Panc1 (cell line): ENCODE data around the gene RDH5. TPM values are rescaled to one million over a fixed set of nuclear protein-coding genes. Genes with fewer than 3 reads are reported as not detected.

ENCODE experiments used
- ATAC-seq: fragments of 200-7000 bp; cut with Tn5 transposase; 2 replicates; pipeline ENCODE4 v1.9.1; 2020; ENCODE audit warnings: mild to moderate bottlenecking, moderate library complexity
- BruUV-seq: library from RNA; stranded (reverse); fragments of 400-500 nt; replicated peaks from 2 replicates; lab custom pipeline; 2021; lab: Mats Ljungman, UMichigan
- CTCF ChIA-PET: fragments of 300-600 bp; sonication (Branson Sonifier 250); formaldehyde crosslinking; loops from one replicate; lab custom pipeline; 2022; ENCODE audit warnings: antibody characterized with exemption; lab: Charles Lee
- POLR2A ChIA-PET: fragments of 300-600 bp; sonication (Branson Sonifier 250); formaldehyde crosslinking; loops from one replicate; lab custom pipeline; 2022; ENCODE audit warnings: antibody characterized with exemption; lab: Charles Lee
- DNase-seq: peaks from one replicate; pipeline ENCODE4 v3.0.0-alpha.2; 2010; ENCODE audit warnings: low read depth, low spot score
- H3K27ac ChIP-seq: 2 replicates; pipeline ENCODE4 v1.5.1; 2011; ENCODE audit warnings: mild to moderate bottlenecking, low read length, inconsistent platforms
- H3K27me3 ChIP-seq: fragments of 200-500 bp; sonication (Bioruptor generic); 2 replicates; pipeline ENCODE4 v1.6.0; 2014; ENCODE audit warnings: low read length, inconsistent platforms; ENCODE audit not compliant: control insufficient read depth, insufficient read depth
- H3K36me3 ChIP-seq: fragments of 200-500 bp; sonication (Bioruptor generic); 2 replicates; pipeline ENCODE4 v1.5.1; 2014; ENCODE audit warnings: inconsistent platforms, mild to moderate bottlenecking, low read length, moderate library complexity; ENCODE audit not compliant: control insufficient read depth, insufficient read depth
- H3K4me1 ChIP-seq: 2 replicates; pipeline ENCODE4 v1.5.1; 2011; ENCODE audit warnings: inconsistent platforms, mild to moderate bottlenecking, low read length, moderate library complexity; ENCODE audit not compliant: control insufficient read depth, insufficient read depth
- H3K4me3 ChIP-seq, 2 experiments: 2 replicates each; pipeline ENCODE4 v1.5.1; 2011 to 2012; ENCODE audit warnings: low read depth in 2 of 2, low read length in 2 of 2, mild to moderate bottlenecking in 2 of 2, inconsistent platforms in 1 of 2, moderate library complexity in 1 of 2
- H3K9me3 ChIP-seq: fragments of 200-500 bp; sonication (Bioruptor generic); 2 replicates; pipeline ENCODE4 v1.5.1; 2014; ENCODE audit warnings: low read depth, mild to moderate bottlenecking, inconsistent platforms, low read length, moderate library complexity; ENCODE audit not compliant: control insufficient read depth, insufficient read depth
- CTCF ChIP-seq: fragments of 450-650 bp; IDR thresholded peaks from 2 replicates; pipeline ENCODE4 v1.5.1; 2017; ENCODE audit warnings: mild to moderate bottlenecking
- POLR2AphosphoS5 ChIP-seq: IDR thresholded peaks from 2 replicates; pipeline ENCODE4 v1.6.1; 2012; ENCODE audit warnings: mild to moderate bottlenecking, low read depth, low read length, moderate library complexity
- REST ChIP-seq, 2 experiments: IDR thresholded peaks; 2 replicates each; pipeline ENCODE4 v1.6.1; 2011 to 2012; ENCODE audit warnings: low read depth in 2 of 2, control low read depth in 1 of 2, low read length in 1 of 2, mild to moderate bottlenecking in 1 of 2, moderate library complexity in 1 of 2; ENCODE audit not compliant: insufficient read depth in 1 of 2
- SIN3A ChIP-seq: IDR thresholded peaks from 2 replicates; pipeline ENCODE4 v1.6.1; 2012; ENCODE audit warnings: low read depth, mild to moderate bottlenecking, low read length, moderate library complexity, borderline replicate concordance; ENCODE audit not compliant: insufficient read depth
- TCF7L2 ChIP-seq: IDR thresholded peaks from 2 replicates; pipeline ENCODE4 v1.6.1; 2011; ENCODE audit warnings: mild to moderate bottlenecking, low read depth, low read length, inconsistent platforms
- in situ Hi-C: cut with HindIII; loops from 2 replicates; pipeline ENCODE4 v1.10.0; 2016; ENCODE audit warnings: low sequenced_read_pairs, low pct_unique_long_range_greater_than_20kb
- intact Hi-C: fragments of 100-400 bp; cut with micrococcal nuclease; formaldehyde crosslinking; loops from one replicate; pipeline ENCODE4 v1.10.0; 2022; ENCODE audit not compliant: unreplicated experiment
- total RNA-seq: library from RNA; stranded (reverse); gene quantifications from one replicate; pipeline ENCODE4 v1.2.1, GENCODE V29; 2021; ENCODE audit not compliant: unreplicated experiment

The RDH5 gene
- total RNA-seq, 1 experiment from 2014 or later = 2.8 TPM

GRCh38 chr12:55748230-55748993 is 28.2 kb downstream of the RDH5 start:
- TF ChIP-seq SIN3A (no peak), POLR2AphosphoS5 (no peak; the same call in 1 of the 2 replicates), REST (IDR thresholded peaks at IDR 0.05; ENCODE audit: insufficient read depth in 1 of 2, low read depth in 2 of 2, low read length in 1 of 2) (no peak), CTCF (no peak), TCF7L2 (no peak)
- intact Hi-C loops = loop anchor here (10.0 kb wide), 1 partner anchor 196 kb away; no protein-coding TSS in a partner anchor
- no peak for ATAC-seq
- DNase-seq = no peak
- in situ Hi-C loops = no loop called here
- Histone ChIP-seq H3K36me3 (0 out of 2 replicates have a peak, but pooled peaks cover 3% of the 10 kb centered on the region), H3K9me3 (no peaks in the 10 kb centered on the region), H3K27me3 (no peaks in the 10 kb centered on the region), H3K4me1 (peaks cover 19% of the 10 kb centered on the region), H3K27ac (no peak overlapping the region), H3K4me3 (no peak overlapping the region)
- BruUV-seq = no TSS peak
- CTCF ChIA-PET = no interaction called here
- POLR2A ChIA-PET = no interaction called here

DNA sequence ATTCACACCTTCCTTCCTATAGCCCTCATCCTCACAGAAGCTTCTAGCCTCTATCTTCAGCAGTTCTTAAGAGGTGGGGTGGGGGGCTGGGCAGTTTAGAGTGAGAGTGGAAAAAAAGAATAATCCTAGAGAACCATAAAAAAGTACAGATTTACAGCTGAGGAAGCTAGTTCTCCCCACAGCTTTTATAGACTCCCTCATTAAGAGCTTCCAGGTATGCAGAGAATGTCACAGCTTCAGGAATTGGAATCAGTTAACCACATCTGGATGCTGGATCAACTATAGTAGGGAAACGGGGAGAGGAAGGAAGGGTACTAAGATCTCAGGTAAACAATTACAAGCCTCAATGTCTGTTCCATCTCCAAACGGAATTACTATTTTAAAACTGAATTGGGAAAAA is 35.1 kb downstream of the RDH5 start:
- ChIA-PET POLR2A (no interaction called here), CTCF (no interaction called here)
- no peaks in the 10 kb centered on the region for H3K27me3 ChIP-seq
- intact Hi-C loops (no loop called here), in situ Hi-C loops (no loop called here)
- ATAC-seq (no peak), DNase-seq (no peak)
- H3K27ac ChIP-seq = no peak overlapping the region
- H3K4me1 ChIP-seq = no peaks in the 10 kb centered on the region
- no TSS peak for BruUV-seq
- no peak for TF ChIP-seq POLR2AphosphoS5
- no peak for TF ChIP-seq TCF7L2
- no peak for TF ChIP-seq CTCF
- TF ChIP-seq SIN3A = no peak
- no peak for TF ChIP-seq REST (IDR thresholded peaks at IDR 0.05; ENCODE audit: insufficient read depth in 1 of 2, low read depth in 2 of 2, low read length in 1 of 2)
- no peak overlapping the region for H3K4me3 ChIP-seq
- H3K9me3 ChIP-seq = no peaks in the 10 kb centered on the region
- H3K36me3 ChIP-seq = peaks cover 22% of the 10 kb centered on the region
